HepG2 (cell line): Measurements from ENCODE around the gene ETF1. TPM values are rescaled to one million over a fixed set of nuclear protein-coding genes. Genes with fewer than 3 reads are reported as not detected.

Source experiments
- AHR ChIP-seq: IDR thresholded peaks from 2 replicates; pipeline ENCODE4 v1.6.1; 2018; ENCODE audit warnings: missing genetic modification reagents, missing compliant biosample characterization
- ARID4A ChIP-seq: sonication (generic); formaldehyde crosslinking; IDR thresholded peaks from 2 replicates; pipeline ENCODE4 v1.5.0; 2020; ENCODE audit warnings: mild to moderate bottlenecking, missing genetic modification reagents, borderline replicate concordance
- BRCA1 ChIP-seq: sonication (generic); formaldehyde crosslinking; IDR thresholded peaks from 2 replicates; pipeline ENCODE4 v1.4.0; 2020; ENCODE audit warnings: missing genetic modification reagents
- GATAD1 ChIP-seq: IDR thresholded peaks from 2 replicates; pipeline ENCODE4 v1.6.1; 2016; ENCODE audit warnings: missing genetic modification reagents, missing compliant biosample characterization
- GPN1 ChIP-seq: sonication (generic); formaldehyde crosslinking; IDR thresholded peaks from 2 replicates; pipeline ENCODE4 v1.5.1; 2020; ENCODE audit warnings: missing genetic modification reagents, borderline replicate concordance
- KAT8 ChIP-seq: IDR thresholded peaks from 2 replicates; pipeline ENCODE4 v1.6.1; 2016; ENCODE audit warnings: missing genetic modification reagents, missing compliant biosample characterization
- KLF6 ChIP-seq: IDR thresholded peaks from 2 replicates; pipeline ENCODE4 v1.8.0; 2016; ENCODE audit warnings: missing biosample characterization, missing genetic modification reagents
- ZNF441 ChIP-seq: sonication (generic); formaldehyde crosslinking; IDR thresholded peaks from 2 replicates; pipeline ENCODE4 v1.7.0; 2021; ENCODE audit warnings: missing genetic modification reagents, borderline replicate concordance
- ZNF660 ChIP-seq: sonication (generic); formaldehyde crosslinking; IDR thresholded peaks from 2 replicates; pipeline ENCODE4 v1.5.1; 2020; ENCODE audit warnings: mild to moderate bottlenecking, low read depth, missing genetic modification reagents, borderline replicate concordance
- ZNF687 ChIP-seq: sonication (generic); formaldehyde crosslinking; IDR thresholded peaks from 2 replicates; pipeline ENCODE4 v1.5.1; 2020; ENCODE audit warnings: mild to moderate bottlenecking, missing genetic modification reagents, moderate library complexity
- ZNF878 ChIP-seq: sonication (generic); formaldehyde crosslinking; IDR thresholded peaks from 2 replicates; pipeline ENCODE4 v1.8.1; 2023; ENCODE audit warnings: mild to moderate bottlenecking, missing genetic modification reagents, moderate library complexity
- ZZZ3 ChIP-seq: sonication (generic); formaldehyde crosslinking; IDR thresholded peaks from 2 replicates; pipeline ENCODE4 v1.4.0; 2020; ENCODE audit warnings: missing genetic modification reagents, mild to moderate bottlenecking, borderline replicate concordance
- polyA plus RNA-seq, 8 experiments: library from polyadenylated mRNA; depleted of rRNA in 3 of 8; stranded (reverse) in 7 of 8; unstranded in 1 of 8; fragments of >200 nt; fragmentation: Illumina TruSeq in 4 of 8; extraction: Trizol in 4 of 8; gene quantifications; 2 replicates each; pipeline versions ENCODE4 v1.2.1 to v1.2.3, GENCODE V29; 2011 to 2016; ENCODE audit warnings: low read depth in 4 of 8, missing spikeins in 1 of 8, mixed read lengths in 1 of 8; ENCODE audit not compliant: insufficient read depth in 1 of 8
- total RNA-seq, 5 experiments: library from RNA; depleted of rRNA; stranded (reverse); fragments of >200 nt; fragmentation: Illumina TruSeq; extraction: Trizol; gene quantifications; 2 replicates each; pipeline ENCODE4 v1.2.3, GENCODE V29; 2016; ENCODE audit warnings: low read depth in 1 of 5
- TF ChIP-seq, protein P1 (sequence below): sonication (generic); formaldehyde crosslinking; IDR thresholded peaks from 2 replicates; pipeline ENCODE4 v1.5.0; 2020; ENCODE audit warnings: missing genetic modification reagents
- TF ChIP-seq, protein P2 (sequence below): IDR thresholded peaks from 2 replicates; pipeline ENCODE4 v1.6.1; 2018; ENCODE audit warnings: missing genetic modification reagents, mild to moderate bottlenecking, missing compliant biosample characterization

ETF1 gene
- total and polyA plus RNA-seq, 2 of the 13 experiments (the other 11 are each of a cell fraction or from before 2014, with no cell fraction given), result 52.1 to 184 TPM

- TF ChIP-seq AHR (CRISPR knock-in tag), result peak; percentile 78
- TF ChIP-seq ZNF878 (CRISPR knock-in tag), result peak; percentile 64
- TF ChIP-seq KLF6 (CRISPR knock-in tag), result peak; percentile 94; the same call in 1 of the 2 replicates
- peak; percentile 90 for TF ChIP-seq KAT8 (CRISPR knock-in tag)
- TF ChIP-seq ZZZ3 (CRISPR knock-in tag), result no peak; the same call in 1 of the 2 replicates
- peak; percentile 100 for TF ChIP-seq ZNF687
- TF ChIP-seq BRCA1, result peak; percentile 58; the same call in 1 of the 2 replicates
- TF ChIP-seq ARID4A (CRISPR knock-in tag), result peak; percentile 99
- TF ChIP-seq GPN1, result no peak
- TF ChIP-seq ZNF441 (CRISPR knock-in tag), result peak; percentile 58; the same call in 1 of the 2 replicates
- peak; percentile 85 for TF ChIP-seq GATAD1 (CRISPR knock-in tag)
- TF ChIP-seq, protein P1, sequence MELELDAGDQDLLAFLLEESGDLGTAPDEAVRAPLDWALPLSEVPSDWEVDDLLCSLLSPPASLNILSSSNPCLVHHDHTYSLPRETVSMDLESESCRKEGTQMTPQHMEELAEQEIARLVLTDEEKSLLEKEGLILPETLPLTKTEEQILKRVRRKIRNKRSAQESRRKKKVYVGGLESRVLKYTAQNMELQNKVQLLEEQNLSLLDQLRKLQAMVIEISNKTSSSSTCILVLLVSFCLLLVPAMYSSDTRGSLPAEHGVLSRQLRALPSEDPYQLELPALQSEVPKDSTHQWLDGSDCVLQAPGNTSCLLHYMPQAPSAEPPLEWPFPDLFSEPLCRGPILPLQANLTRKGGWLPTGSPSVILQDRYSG, result no peak
- TF ChIP-seq, protein P2, sequence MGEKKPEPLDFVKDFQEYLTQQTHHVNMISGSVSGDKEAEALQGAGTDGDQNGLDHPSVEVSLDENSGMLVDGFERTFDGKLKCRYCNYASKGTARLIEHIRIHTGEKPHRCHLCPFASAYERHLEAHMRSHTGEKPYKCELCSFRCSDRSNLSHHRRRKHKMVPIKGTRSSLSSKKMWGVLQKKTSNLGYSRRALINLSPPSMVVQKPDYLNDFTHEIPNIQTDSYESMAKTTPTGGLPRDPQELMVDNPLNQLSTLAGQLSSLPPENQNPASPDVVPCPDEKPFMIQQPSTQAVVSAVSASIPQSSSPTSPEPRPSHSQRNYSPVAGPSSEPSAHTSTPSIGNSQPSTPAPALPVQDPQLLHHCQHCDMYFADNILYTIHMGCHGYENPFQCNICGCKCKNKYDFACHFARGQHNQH (CRISPR knock-in tag), result peak; percentile 74
- no peak for TF ChIP-seq ZNF660
Observed at GRCh38 chr5:138575194-138576015, 32.4 kb upstream of the ETF1 start, which contains the start of gene HSPA9 (continued).
